ENCODE data around the gene PSAP. TPM values are rescaled to one million over a fixed set of nuclear protein-coding genes. Genes with fewer than 3 reads are reported as not detected.
A peak's percentile ranks its signal among the peaks of the same experiment; 100 is the strongest.

The PSAP gene
- total RNA-seq, 2 donors from 2014 or later, result 488 to 516 TPM

DNA sequence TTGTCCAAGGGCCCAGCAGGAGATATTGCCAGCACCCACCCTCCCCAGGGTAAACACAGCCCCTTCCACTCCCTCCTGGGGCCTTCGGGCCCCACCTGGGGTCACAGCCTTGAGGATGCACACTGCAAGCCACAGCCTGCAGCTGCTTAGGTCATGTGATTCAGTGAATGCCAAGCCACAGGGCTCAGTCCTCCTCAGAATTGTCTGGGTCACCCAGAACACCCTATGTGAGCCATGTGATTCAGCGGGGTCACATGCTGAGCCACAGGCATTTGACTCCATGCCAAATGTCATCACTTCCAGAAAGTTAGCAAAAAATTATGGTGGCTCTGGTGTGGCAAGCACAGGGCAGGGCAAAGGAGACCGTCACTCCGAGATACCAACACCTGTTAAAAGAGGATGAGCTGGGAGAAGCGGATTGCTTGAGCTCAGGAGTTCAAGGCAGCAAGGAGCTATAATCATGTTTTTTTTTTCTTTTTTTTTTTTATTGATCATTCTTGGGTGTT lies 17.2 kb upstream of the PSAP start:
- Histone ChIP-seq H3K27ac (no peak overlapping the region), H3K36me3 (replicated peaks in 1 of 2; ENCODE audit: insufficient read depth in 1 of 2, low read depth in 2 of 2) (no peaks in the 10 kb centered on the region), H3K4me1 (peaks cover 10% of the 10 kb centered on the region), H3K9me3 (no peaks in the 10 kb centered on the region), H3K4me3 (no peak overlapping the region), H3K27me3 (no peaks in the 10 kb centered on the region)
- peak in 2 of 4 donors; percentile 35 to 79 for DNase-seq
- peak; percentile 25 for ATAC-seq
- 73 to 88% methylated on average over 4 to 5 of the region's 5 CpGs for WGBS, 2 donors
- intact Hi-C loops (cut with DNase I), result no loop called here
- TF ChIP-seq, protein P1, sequence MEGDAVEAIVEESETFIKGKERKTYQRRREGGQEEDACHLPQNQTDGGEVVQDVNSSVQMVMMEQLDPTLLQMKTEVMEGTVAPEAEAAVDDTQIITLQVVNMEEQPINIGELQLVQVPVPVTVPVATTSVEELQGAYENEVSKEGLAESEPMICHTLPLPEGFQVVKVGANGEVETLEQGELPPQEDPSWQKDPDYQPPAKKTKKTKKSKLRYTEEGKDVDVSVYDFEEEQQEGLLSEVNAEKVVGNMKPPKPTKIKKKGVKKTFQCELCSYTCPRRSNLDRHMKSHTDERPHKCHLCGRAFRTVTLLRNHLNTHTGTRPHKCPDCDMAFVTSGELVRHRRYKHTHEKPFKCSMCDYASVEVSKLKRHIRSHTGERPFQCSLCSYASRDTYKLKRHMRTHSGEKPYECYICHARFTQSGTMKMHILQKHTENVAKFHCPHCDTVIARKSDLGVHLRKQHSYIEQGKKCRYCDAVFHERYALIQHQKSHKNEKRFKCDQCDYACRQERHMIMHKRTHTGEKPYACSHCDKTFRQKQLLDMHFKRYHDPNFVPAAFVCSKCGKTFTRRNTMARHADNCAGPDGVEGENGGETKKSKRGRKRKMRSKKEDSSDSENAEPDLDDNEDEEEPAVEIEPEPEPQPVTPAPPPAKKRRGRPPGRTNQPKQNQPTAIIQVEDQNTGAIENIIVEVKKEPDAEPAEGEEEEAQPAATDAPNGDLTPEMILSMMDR (IDR thresholded peaks at IDR 0.05), result no peak
- no peak for TF ChIP-seq POLR2A (IDR thresholded peaks at IDR 0.05)

GRCh38 chr10:71865561-71866041 lies 14.6 kb upstream of the PSAP start:
- intact Hi-C loops (cut with DNase I), result no loop called here
- TF ChIP-seq, protein P1 (IDR thresholded peaks at IDR 0.05), result no peak
- no peak for TF ChIP-seq POLR2A (IDR thresholded peaks at IDR 0.05)
- no peak for ATAC-seq
- Histone ChIP-seq H3K27ac (no peak overlapping the region), H3K4me1 (peaks cover 11% of the 10 kb centered on the region), H3K9me3 (no peaks in the 10 kb centered on the region), H3K36me3 (replicated peaks in 1 of 2; ENCODE audit: insufficient read depth in 1 of 2, low read depth in 2 of 2) (no peaks in the 10 kb centered on the region), H3K4me3 (no peak overlapping the region), H3K27me3 (no peaks in the 10 kb centered on the region)
- no peak for DNase-seq
- WGBS, 2 donors, result 68 to 80% methylated on average over 2 to 7 of the region's 7 CpGs

DNA sequence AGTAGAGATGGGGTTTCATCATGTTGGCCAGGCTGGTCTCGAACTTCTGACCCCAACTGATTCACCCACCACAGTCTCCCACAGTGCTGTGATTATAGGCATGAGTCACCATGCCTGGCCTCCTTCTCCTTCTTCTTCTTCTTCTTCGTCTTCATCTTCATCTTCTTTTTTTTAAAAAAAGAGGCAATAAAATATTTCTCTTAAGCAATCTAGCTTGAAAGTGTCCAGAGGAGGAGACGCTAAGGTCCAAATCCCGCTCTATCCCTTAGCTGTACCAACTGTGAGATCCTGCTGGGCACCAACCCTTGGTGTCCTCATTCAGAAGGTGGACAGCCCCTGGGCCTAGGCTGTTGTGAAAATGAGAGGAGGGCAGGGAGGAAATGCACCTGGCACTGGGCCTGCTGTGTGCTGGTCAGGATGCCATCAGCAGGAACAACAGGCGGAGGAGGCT lies 13.9 kb upstream of the PSAP start:
- ATAC-seq, result no peak
- no peak for TF ChIP-seq POLR2A (IDR thresholded peaks at IDR 0.05)
- TF ChIP-seq, protein P1 (IDR thresholded peaks at IDR 0.05), result no peak
- no peak for DNase-seq
- Histone ChIP-seq H3K4me1 (peaks cover 18% of the 10 kb centered on the region), H3K36me3 (replicated peaks in 1 of 2; ENCODE audit: insufficient read depth in 1 of 2, low read depth in 2 of 2) (no peaks in the 10 kb centered on the region), H3K27ac (no peak overlapping the region), H3K27me3 (no peaks in the 10 kb centered on the region), H3K4me3 (no peak overlapping the region), H3K9me3 (no peaks in the 10 kb centered on the region)
- intact Hi-C loops (cut with DNase I), result no loop called here
- WGBS, 2 donors, result 72 to 84% methylated on average over 5 of the region's 5 CpGs

DNA sequence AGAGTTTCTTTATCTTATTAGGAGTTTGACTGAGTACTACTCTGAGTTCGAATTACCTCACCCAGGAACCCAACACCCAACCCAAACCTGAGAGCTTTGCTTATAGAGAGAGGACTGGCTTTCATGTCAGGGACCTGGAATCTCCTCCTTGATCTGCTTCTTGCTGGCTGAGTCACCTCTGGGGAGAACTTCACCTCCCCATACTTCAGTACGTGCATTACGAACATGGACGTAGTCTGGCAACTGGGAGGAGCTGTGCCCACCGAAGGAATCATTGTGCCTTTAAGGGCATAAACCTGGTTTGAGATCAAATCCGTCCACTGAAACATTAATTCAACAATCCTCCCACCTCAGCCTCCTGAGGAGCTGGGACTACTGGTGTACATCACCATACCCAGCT lies 12.2 kb upstream of the PSAP start:
- 91% methylated on average over 4 to 6 of the region's 6 CpGs for WGBS, 2 donors
- no peaks in the 10 kb centered on the region for H3K27me3 ChIP-seq
- DNase-seq (no peak), ATAC-seq (no peak)
- H3K9me3 ChIP-seq, result no peaks in the 10 kb centered on the region
- TF ChIP-seq, protein P1 (IDR thresholded peaks at IDR 0.05), result no peak
- no peak for TF ChIP-seq POLR2A (IDR thresholded peaks at IDR 0.05)
- no peak overlapping the region for H3K4me3 ChIP-seq
- no peak overlapping the region for H3K27ac ChIP-seq
- H3K36me3 ChIP-seq (replicated peaks in 1 of 2; ENCODE audit: insufficient read depth in 1 of 2, low read depth in 2 of 2), result no peaks in the 10 kb centered on the region
- intact Hi-C loops (cut with DNase I), result no loop called here
- peaks cover 20% of the 10 kb centered on the region for H3K4me1 ChIP-seq

Measured in body of pancreas (tissue), 4 donors.